CD4-positive, alpha-beta T cell treated with Interleukin-1 beta for 1 hour (primary cell): ENCODE results near the gene INSYN1.

Experiments used
- DNase-seq, 2 donors: peaks; one replicate each; pipeline ENCODE4 v3.0.0-alpha.2; 2020 to 2022

INSYN1 gene

DNA sequence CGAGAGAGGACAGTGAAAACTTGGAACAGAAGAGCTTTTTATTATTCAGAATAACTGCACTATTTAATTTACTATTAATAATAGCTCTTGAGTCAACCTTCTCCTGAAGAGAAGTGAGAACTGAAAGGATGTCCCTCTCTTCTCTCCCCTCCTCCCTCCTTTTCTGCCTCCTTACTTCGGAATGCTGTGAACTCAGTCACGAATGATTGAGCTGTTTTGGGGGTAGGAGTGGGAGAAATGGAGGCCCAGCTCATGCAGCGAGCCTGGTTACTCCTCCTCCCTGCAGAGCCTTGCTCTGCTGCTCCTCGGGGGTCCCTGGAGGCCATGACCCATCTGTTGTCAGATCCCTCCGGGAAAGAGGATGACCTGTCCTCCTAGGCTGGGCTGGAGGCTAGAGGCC is 20.3 kb upstream of the INSYN1 start:
- DNase-seq: no peak

DNA sequence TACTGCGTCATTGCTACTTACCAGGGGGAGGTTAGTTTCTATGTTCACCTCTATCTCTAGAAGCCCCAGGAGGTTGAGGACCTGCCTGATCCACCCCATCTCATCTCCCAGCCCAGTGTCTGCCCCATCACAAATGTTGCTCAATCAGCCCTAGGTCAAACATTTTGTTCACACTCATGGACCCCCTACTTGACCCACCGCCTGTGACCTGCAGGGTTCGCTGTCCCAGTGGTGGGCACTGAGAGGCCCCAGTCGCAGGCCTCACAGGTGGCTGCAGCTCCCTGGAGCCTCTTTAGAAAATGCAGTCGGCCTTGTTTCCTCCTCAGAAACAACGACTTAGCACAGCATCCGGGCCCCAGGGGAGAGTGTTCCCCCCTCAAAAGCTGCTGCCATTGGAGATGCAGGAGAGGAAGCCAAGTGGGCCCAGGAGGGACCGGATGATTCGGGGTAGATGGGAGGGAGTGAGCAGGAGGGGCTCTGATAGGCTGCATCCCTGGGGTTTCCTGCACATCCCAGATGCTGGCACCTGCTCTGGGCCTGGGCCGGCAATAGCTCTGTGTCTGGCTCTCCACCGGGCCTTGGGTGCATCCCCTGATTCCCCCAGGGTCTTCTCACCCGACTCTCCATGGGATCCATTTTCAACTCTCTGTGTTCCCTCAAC is 18.4 kb upstream of the INSYN1 start:
- no peak for DNase-seq

- DNase-seq: no peak
Observed at GRCh38 chr15:73770050-73770449, 16.9 kb upstream of the INSYN1 start.

- DNase-seq: no peak
Observed at GRCh38 chr15:73767806-73768501, 14.8 kb upstream of the INSYN1 start.

- no peak for DNase-seq
Observed at GRCh38 chr15:73766598-73766997, 13.4 kb upstream of the INSYN1 start.

GRCh38 chr15:73765778-73766177 is 12.6 kb upstream of the INSYN1 start:
- no peak for DNase-seq

GRCh38 chr15:73763931-73764330 is 10.8 kb upstream of the INSYN1 start:
- no peak for DNase-seq

- DNase-seq: no peak
Observed at GRCh38 chr15:73760330-73761329, 7.5 kb upstream of the INSYN1 start.

DNA sequence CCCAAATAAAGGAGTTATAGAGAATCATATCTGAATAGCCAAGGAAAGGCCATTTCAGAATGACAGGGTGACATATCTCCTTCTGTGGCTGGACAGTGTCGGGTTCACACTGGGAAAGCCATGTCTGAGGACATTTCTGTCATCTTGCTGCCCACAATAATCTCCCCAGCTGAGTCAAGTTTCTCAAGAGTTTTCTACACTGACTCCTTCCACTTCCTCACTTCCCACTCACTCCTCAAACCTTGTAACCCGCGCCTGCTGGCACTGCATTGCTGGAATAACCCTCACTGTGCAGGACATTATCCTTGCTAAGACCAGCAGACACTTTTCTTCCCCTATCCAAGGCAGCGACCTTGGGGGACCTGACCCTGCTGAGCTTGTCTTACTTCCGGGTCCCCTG is 5.3 kb upstream of the INSYN1 start:
- no peak for DNase-seq

GRCh38 chr15:73757571-73757970 is 4.4 kb upstream of the INSYN1 start:
- DNase-seq: no peak

GRCh38 chr15:73756947-73757513 is 3.9 kb upstream of the INSYN1 start:
- no peak for DNase-seq

DNA sequence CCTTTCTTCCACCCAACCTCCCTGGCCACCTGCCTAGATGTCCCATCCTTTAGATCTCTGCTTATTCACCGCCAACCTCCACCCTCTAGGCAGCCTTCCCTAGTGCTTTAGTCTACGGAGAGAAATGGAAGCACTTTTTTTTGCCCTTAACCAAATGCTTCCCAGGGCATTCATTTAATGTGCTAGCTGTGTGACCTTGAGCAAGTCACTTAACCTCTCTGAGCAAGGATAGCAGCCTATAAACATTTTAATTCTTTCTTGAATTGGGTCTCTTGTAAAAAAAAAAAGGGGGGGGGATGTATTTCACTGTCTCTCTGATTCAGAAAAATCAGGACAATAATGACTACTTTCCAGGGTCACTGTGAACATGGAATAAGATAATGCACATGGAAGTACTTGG is 3.2 kb upstream of the INSYN1 start:
- DNase-seq: no peak

- no peak for DNase-seq
Observed at GRCh38 chr15:73755946-73756345, 2.8 kb upstream of the INSYN1 start.

GRCh38 chr15:73755481-73755880 is 2.3 kb upstream of the INSYN1 start:
- no peak for DNase-seq

DNA sequence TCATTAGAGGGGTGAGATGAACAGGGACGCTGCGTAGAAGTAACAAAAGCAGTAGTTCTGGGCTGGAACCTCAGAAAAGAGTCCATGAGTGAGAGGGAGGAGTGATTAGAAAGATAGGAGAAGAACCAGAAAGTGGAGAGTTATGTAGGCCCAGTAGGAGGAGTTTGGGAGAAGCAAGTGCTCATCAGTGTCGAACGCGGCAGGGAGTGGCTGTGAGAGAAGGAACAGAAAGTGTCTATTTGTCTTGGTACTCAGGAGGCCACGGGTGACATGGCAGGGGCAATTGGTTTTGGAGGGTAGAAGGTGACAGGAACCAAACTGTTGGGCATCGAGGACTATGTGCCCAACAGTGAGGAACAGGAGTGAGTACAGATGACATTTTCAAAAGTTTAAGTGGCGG is 1.3 kb upstream of the INSYN1 start:
- no peak for DNase-seq

GRCh38 chr15:73752806-73753193 is 351 bp downstream of the INSYN1 start:
- DNase-seq: no peak

DNA sequence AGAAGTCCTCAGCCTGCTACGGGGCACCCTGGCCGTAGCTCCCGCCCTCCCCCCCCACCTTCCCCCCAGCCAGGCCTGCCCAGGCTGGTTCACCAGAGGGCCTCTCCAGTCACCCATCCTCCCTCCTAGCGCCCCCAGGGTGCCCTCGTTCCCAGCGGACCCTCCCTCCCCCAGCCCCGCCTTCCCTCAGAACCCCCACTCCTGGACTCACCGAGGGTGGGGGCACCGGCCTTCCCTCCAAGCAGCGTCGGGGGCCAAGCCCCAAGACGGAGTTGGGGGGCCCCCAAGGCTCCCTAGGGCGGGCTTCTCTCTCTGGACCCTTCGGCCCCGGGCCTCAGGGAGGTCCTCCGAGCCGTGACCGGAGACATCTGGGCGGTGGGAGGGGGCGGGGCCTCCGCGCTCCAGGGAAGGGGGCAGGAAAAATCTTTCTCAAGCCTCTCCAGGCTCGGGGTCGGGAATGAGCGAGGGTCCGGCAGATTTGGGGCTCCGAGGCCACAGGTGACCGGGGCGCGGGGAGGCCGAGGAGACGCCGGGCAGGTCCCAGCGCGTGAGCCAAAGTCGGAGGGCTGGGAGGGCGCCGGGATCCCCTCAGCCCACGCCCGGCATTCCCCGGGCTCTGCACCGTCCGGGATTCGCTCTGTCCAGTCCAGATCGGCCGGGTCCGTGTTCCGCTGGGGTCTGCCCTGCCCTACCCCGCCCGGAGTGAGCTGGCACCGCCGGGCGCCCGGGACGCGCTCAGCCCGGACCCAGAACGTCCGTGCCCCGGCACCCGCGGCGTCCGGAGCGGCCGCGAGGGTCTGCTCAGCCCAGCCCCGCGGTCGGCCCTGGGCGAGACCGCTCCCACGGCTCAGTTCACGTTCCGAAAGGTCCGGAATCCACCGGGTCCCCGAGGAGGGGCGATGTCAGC is 999 bp downstream of the INSYN1 start:
- DNase-seq: no peak

DNA sequence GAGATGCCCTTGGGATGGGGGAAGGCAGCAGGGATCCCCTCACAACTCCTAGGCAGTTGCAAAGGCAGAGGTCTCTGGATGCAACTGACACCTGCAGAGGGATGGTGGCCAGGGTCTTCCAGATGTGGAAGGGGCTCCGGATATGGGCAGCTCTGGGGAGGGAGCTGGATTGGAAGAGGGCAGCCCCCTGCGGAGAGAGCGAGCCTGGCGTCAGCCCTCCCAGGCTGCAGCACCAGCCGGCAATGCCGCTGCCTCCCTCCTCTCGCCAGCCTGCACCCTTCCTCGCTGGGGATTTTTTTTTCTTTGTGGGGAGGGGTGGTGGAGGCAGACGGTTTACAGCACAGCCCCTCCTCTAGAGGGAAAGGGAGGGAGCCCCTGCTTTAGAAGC is 1.6 kb downstream of the INSYN1 start:
- no peak for DNase-seq

DNA sequence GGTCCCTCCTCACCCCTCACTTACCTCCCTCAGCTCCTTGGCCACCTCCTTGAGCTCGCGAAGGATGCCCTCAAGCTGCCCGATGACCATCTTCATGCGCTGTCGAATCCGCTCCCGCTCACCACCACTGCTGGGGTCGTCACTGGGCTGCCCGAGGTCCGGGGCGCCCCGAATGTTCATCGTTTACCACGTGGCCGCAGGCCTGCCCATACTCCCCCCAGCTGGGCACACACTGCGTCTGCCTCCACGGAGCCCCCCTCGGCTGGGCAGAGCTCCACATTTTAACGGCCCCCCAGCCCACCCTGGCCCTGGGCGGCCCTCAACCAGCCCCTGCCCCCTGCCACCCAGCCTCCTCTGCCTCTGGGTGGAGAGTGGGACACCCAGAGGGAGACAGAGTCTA is 2.2 kb downstream of the INSYN1 start:
- no peak for DNase-seq

DNA sequence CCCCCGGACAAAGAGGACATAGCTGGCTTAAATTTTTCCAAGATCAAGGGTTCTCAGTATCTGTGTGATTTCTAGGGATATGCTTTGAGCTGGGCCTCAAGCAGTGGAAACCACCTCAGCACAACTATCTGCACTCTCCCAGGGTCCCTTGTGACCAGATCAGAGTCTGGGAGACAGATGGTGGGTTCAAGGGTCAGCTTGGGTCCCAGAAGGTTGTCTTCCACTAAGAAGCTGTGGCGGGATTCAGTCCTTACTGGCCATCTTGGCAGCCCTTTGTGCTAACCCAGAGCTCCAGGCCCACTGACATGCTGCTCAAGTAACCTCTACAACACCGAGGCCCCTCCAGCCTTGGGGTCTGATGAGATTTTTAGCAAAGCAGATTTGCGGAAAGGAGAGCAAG is 2.7 kb downstream of the INSYN1 start:
- no peak for DNase-seq

GRCh38 chr15:73749971-73750370 is 3.2 kb downstream of the INSYN1 start:
- no peak for DNase-seq

DNA sequence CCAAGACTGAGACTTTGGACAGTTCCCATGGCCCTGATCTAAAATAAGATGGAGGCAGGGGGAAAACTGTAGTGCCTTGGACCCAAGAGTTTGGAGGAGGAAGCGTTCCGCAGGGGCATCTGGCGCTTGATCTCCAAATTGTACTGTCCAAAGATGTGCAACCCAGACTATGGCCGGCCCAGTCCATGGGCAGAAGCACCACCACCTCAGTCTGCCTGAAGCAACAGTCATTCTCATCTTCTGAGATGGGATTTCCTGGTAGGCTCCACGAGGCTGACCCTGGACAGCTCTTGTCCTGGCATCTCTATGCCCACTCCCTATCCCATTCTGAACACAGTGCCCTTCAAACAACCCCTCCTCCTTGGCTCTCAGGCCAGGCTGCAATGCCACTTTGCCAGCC is 3.6 kb downstream of the INSYN1 start:
- no peak for DNase-seq
